GM21786 (cell line): Measurements from ENCODE around the gene SH3RF3.
A peak's percentile ranks its signal among the peaks of the same experiment; 100 is the strongest.

Experiments
- ATAC-seq: cut with Tn5 transposase; IDR thresholded peaks from one replicate; pipeline ENCODE4 v1.9.1; 2021; ENCODE audit not compliant: unreplicated experiment

The SH3RF3 gene

DNA sequence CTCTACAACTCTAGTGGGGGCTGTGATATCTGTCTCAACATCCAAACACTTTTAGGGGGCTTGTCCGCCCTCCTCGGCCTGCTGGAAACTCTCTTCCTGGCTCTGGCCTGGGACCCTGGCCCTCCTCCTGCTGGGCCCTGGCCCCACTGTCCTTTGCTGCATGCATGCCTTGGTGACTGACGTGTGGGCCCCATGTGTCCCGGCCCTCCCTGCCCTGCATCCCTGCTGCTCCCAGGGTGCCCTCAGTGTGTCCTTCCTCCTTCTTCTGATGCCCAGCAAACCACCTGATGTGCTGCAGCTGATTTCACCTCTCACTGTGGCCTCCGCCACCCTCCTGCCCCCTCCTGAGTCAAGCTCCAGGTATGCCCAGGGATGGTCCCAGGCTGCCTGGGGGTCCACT, 383.1 kb downstream of the SH3RF3 start:
- no peak for ATAC-seq

DNA sequence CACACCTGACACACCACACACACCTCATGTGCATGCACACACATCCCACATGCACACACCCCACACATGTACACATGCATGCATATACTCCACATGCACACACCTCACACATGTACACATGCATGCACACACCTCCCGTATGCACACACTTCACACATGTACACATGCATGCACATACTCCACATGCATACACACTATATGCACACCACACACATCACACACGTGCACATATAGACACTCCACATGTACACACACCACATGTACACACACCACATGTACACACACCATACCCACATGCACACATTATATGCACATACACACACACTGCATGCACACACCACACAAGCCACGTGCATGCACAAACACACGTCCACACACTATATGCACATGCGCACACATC, 384.2 kb downstream of the SH3RF3 start:
- no peak for ATAC-seq

DNA sequence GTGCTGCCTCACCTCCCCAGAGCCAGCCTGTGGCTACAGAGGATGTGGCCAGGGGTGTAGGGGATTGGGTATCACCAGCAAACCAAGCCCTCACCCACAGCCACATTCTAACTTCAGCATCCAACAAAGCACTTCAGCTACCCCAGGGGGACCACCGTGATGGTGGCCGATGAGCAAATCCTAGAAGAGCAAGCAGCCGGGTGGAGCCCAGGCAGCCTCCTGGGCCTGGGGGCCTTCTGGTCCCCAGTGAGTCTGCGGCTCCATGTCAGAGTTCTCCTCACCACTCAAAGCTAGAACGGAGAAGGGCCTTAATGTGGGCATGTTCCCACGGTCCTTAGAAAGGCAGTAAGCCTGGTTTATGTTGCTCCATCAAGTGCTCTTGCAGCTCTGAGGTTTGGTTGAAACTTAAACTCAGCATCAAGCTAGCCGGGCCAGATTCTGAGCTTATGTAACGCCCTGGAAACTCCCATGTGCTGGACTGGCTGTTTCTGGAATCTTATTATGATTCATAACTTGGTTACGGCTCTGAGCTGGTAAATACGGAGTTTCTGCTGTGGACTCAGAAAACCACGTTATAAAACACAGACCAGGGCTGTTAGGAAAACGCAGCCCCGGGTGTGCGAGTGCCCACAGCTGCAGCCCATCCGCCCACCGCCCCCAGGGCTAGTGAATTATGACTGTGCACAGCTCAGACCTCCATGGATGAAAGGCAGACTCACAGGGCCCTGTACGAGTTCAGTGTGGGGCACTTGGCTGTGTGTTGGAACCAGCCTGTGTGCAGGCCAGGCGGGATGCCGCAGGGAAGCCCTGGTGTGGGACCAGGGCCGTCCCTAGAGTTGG, 385.0 kb downstream of the SH3RF3 start:
- ATAC-seq: peak; percentile 60

DNA sequence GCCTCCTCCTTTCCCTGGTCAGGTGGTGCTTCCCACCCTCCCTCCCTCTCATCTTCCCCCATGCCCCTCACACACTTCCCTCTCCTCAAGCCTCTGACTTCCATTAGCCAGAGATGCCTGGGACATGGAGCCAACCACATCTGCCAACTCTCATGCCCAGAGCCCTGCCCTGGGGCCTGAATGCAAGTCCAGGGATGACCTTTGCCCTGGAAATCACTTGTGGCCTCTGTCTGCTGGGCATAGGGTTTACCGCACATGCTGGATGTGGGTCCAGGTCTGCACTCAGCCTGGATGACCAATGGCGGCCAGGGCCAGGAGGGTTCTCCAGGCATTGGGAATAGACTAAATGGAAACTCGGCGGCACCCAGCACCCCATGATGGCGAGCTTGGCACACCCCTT, 385.9 kb downstream of the SH3RF3 start:
- ATAC-seq: no peak

DNA sequence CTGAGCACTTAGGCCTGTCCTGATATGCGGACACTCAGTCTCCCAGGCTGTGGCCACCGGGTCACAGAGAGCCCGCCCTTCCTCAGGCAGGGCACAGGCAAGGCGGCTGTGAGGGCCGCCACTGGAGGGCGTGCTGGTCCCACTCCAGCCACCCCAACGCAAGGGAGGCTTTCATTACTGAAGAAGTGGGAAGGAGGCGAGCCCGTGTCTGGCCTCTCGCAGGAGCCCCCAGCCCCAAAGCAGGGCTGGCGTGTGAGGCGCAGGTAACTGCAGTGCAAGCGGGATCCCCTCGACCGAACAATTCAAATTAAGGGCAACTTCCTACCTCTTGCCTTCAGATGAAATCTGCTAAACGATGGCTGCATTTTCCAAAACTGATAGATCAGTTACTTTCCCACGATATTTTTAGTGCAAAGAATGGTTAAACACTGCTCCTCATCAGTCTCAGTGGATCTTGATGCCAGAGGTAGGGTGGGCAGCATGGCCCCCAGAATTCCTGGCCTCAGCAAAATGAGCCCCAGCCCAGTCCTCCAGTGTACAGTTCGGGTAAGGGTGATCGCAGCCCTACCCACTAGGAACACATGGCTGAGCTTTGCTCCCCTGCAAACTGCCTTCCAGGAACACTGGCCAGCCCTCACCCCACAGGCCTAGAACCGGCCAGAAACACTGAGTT, 387.6 kb downstream of the SH3RF3 start:
- ATAC-seq: no peak

DNA sequence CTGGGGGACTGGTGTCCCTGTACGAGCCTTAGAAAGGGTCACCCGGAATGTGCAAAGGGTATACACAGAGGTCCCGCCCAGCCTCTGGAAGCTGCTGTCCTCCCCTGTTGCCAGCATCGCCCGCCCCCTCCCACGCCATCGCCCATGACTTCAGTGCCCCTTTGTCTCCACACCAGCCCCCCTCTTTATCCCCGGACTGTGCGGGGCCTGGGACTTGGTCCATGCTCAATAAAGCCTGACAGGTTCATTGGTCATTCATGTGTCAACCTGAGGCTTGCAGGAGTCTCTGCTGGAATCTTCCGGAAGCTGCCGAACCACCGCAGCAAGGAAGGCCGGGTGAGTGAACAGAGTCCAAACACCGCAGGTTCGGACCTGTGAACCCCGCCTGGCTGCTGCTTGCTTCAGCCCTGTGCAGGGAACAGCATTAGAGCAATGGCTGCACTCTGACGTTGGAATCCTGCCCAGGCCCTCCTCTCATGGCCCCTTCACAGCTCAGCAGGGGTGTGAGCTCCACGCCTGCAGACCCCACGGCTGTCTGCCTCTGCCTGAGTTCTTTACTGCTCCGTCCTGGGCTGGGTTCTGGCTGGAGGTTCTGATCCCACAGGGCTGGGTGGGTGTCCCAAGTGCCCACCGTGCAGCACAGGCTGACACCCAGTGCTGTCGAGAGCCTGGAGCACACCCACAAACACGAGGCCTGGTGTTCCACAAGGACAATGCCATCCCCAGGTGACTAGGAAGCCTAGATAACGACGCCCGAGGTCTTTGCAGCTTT, 388.3 kb downstream of the SH3RF3 start:
- ATAC-seq: no peak

DNA sequence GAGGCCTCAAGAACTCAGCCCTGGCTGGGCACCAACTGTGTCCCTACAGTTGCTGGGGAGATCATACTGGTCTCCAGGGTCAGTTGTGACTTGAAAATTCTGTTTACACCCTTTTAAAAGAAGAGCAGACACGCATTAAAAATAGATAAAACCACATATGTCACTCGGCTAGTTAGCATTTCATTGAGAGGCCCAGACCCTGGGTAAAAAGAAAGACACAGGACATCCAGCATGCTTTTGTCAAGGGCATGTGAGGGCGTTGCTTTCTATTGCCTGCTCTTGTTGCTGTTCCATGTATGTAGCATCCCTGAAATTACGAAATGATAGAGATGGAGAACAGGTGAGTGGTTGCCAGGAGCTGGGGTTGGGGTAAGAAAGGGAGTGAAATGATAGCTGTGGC, 390.5 kb downstream of the SH3RF3 start:
- ATAC-seq: no peak

DNA sequence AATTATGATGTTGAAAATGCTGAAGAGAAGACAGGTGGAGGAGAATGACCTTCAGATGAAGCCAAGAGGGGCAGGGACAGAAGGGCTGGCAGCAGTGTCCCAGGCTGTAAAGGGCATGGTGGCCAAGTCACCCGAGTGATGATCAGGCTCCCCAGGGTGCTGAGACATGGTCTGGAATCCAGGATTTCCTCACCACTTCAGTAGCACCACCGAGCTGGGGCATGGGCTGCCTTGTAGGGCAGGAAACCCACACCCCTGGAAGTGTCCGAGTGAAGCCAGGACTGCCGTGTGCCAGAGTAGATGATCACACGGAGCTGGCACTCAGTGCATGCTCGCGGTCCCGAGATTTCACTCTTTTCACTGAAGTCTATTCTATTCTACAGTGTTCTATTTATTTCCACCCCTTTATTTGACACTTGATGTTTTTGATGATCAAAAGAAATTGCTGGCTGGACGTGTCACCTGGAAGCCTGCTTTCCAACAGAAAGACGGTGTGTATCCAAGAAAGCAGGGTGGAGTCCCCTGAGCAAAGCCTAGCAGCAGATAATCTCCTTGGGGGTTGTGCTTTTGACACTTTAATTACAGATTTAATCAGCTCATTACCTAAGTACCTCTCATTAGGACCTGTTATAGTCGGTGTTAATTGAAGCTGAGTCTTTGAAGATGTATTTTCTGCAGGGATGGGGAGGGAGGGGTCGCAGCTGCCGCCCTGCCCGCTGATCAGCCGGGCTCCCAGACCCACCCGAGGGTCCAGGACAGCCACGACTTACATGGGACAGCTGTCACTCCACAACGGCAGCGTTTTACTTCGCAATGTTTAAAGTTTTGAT, 392.4 kb downstream of the SH3RF3 start:
- ATAC-seq: no peak

DNA sequence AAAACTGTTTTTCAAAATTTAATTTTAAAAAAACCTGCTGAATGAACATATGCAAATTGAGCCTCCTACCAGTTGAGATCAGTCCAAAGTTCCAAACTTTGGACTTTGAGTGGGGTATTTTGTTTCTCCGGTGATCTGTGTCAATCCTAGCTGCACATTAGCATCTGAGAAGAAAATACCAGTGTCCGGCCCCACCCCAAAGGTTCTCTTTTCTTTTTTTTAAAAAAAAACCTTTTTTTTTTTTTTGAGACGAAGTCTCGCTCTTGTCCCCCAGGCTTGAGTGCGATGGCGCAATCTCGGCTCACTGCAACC, 393.0 kb downstream of the SH3RF3 start:
- no peak for ATAC-seq

DNA sequence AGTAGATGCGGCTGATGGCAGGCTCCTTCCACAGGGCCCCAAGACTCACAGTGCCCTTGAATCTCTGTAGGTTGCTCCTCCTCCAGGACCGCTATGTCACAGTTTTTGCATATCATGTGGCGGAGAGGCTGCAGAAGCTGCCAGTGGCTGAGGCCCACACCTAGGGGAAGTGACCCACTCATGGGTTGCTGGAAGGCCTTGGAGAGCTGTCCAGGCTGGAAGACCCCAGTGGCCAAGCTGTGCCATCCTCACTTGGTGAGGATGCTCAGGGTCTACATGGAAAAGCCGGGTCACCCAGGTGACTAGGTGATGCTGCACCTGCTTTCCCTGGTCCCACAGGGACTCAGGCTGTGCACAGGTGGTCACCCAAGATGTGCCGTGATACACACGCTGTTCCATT, 394.1 kb downstream of the SH3RF3 start:
- ATAC-seq: no peak

DNA sequence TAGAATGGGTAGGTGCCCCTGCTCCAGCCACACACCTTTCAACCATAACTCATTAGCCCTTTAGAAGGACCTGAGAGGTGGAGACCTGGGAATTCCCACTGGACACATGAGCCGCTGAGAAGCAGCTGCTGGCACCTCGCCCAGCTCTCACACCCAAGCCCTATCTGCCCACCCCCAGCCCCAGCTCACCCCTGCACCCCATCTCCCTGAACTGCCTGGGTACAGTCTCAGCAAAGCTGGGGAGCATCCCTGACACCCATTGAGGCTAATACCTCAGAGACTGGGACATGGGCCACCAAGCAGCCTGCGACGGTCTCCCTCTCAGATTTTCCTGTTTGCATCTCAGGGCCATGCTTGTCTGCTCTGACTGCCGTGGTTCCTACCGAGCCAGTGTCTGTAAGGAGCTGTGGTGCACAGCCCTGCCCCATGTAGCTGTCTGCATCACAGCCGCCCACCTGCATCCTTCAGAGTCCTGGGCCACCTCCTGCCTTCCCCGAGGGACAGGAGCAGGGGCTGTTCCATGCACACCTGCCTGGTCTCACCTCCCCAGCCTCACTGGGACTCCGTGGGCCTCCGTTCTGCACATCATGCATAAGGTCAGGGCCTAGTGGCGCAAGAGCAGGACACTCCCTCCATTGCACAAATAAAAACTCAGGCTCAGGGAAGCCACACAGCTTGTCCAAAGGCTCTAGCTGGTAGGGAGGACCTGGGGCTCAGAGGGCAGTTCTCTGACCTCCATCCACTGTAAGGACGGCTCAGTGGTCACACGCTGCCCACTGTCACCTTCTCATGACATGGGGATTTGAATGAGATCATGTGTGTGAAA, 394.7 kb downstream of the SH3RF3 start:
- ATAC-seq: no peak

DNA sequence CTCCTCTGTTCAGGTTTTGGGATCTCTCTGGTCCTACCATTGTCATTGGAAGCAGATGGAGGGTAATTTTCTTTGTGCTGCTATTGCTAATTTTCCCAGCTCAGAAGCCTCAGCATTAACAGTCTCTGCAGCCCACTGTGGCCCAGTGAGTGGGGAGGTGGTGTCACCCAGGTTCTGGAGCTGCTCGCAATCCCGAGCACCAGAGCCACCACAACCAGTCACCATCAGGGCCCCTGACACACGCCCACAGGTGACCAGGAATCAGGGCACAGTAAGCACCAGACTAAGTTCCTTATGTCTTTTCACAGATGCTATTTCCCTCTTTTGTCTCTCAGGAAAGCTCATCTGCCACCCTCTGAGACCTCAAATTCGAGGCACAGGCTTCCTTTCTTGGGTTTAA, 396.8 kb downstream of the SH3RF3 start:
- ATAC-seq: no peak

DNA sequence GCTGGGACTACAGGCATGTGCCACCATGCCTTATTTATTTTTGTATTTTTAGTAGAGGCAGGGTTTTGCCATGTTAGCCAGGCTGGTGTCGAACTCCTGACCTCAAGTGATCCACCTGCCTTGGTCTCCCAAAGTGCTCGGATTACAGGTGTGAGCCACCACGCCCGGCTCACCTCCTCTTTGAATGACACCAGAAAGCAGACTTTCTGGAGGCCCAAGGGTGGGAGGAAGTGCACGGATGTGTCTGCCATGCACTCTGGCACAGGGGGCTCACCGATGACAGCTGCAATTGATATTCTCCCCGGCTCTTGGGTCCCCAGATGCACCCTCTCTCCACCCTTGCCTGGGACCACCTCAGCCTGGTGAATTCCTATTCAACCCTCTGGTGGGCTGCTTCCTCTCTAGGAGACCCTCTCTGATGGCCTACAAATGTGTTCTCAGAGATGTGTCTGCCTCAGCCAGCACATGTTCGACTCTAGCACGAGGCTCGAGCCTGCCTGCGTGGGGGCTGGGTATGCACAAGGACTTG, 397.5 kb downstream of the SH3RF3 start:
- ATAC-seq: no peak

DNA sequence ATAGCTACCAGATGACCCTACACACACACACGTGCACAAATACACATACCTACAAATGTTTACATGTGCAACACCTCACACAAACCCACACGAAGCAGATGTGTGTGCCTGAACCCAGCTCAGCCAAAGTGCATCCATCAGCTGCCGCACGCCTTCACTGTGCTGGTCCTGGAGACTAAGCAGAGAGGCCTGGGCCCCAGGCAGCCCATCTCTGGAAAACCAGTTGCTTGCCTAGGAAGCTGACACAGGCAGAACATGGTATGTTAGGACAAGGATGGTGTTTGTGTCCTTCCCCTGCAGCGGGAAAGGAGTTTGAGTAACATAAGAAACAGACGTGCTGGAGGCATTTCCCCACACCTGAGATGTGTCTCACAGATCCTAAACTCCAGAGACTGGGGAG, 398.1 kb downstream of the SH3RF3 start:
- no peak for ATAC-seq

DNA sequence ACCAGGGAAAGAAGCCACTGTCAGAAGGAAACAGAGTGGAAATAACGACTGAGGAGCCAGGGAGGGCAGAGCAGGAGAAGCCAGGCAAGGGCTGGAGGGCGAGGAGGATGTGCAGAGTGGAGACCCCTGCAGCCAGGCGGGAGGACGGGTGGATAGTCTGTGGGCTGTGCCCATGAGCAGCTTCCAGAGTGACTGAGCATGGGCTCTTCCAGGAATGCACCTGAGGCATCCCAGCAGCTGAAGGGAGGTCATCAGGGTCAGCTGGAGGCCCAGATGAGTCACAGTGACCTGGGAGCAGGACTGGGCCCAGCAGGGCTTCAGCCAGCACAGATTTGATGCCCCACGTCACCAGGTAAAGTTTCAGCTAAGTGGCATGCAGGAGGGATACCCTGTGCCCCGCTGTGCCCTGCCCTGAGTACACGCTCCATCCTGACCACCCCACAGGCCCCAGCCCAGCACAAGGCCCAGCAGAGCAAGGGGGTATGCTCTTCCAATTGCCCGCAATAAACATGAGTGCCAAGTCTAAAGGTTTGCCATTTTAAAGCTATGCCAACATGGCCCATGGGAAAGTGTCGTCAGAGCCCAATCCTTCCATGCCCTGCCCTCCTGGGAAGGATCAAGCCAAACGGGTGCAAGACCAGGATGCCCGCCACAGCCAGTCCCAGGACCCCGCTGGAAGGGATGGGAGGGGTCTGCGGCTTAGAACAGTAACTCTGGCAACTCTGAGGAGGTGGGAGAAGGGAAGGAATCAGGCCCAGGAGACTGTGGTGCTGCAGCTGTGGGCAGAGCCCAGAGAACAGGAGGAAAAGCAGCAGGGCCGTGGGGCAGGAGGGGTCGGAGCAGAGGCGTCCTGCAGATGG, 399.1 kb downstream of the SH3RF3 start:
- no peak for ATAC-seq

DNA sequence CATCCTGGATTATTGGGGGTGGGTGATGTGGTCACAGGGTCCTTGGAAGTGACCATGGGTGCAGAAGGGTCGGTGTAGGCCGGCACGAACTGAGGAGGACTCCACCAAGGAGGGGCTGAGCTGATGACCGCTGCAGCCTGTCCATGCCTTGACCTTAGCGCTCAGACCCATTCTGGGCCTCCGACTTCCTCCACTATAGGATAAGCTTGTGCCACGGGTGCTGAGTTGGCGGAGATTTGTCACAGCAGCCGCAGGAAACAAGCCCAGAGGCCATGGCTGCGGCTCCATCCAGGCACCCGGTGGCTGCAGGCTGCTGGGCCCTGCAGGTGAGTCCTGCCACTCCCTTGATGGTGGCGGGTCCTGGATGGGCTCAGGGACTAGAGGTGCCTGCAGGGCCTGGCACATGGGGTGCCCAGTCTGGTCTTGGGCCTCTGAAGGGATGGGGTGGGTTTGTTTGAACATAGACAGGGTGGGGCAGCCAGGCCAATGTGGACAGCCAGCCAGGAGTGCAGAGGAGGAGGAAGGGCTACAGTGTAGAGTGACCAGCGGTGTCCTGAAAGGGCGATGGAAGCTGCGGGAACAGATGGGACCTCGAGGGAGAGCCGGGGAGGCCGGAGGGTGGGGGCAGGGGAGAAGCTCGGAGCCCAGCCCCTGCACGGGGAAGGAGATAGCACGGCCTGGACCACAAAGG, 400.0 kb downstream of the SH3RF3 start:
- ATAC-seq: no peak

DNA sequence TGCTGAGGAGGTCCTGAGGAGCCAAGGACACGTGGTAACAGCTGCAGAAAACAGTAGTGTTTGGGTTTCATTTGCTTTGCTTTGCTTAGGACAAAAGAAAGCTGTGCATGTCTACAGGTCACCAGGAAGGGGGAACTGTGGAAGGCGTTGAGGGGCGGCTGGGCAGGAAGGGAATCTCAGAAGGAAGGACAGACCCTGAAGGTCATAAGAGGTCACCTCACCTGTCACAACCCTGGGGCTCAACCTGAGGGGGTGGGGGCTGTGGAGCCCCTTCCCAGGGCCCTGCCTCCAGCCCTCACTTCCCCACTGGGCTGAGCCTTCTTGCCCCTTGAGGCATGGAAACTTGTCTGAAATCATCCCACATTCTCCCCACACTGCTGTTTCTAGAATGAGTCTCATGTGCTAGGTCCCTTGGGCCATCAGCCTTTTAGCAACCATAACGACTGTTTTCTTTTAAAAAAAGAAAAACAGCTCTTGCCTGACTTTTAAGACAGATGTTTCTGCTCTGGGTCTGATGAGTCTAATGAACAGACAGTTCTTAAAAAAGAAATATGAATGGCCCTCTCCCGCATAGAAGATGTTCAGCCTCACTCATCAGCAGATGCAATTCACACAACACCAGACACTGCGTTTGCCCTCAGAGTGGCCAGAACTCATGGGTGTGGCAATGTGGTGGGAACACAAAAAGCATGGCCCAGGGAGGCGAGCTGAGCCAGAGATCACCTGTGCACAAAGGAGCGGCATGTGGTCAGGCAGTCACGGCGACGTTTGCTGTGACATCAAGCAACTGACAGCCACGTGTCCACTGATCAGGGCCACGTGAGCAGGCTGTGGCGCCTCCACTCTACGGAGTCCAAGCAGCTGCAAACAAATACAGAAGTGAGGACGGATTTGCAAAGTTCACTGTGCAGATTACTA, 400.8 kb downstream of the SH3RF3 start:
- ATAC-seq: no peak
